HEK293 (cell line): ENCODE data around the gene CKS1B.

ENCODE experiments used
- CTCF ChIA-PET: fragments of 350-600 bp; formaldehyde crosslinking; extraction: SDS; loops from one replicate; lab custom pipeline; 2021; ENCODE audit warnings: antibody characterized with exemption; lab: Yijun Ruan, JAX
- POLR2A ChIA-PET: fragments of 300-600 bp; formaldehyde crosslinking; extraction: SDS; loops from one replicate; lab custom pipeline; 2020; ENCODE audit warnings: antibody characterized with exemption, inconsistent platforms; lab: Yijun Ruan, JAX
- H3K27ac ChIP-seq: fragments of 200-500 bp; sonication (Bioruptor generic); 2 replicates; pipeline ENCODE4 v1.5.1; 2014; ENCODE audit warnings: low read depth, low read length, control low read depth, inconsistent platforms; ENCODE audit errors: extremely low read depth
- H3K36me3 ChIP-seq, 2 experiments: fragments of 200-500 bp in 1 of 2; sonication (Bioruptor generic) in 1 of 2; 1 replicate in 1 of 2; 2 replicates in 1 of 2; pipeline ENCODE4 v1.5.1; 2014 to 2017; ENCODE audit warnings: inconsistent platforms in 2 of 2, low read length in 2 of 2; ENCODE audit not compliant: control insufficient read depth in 2 of 2, insufficient read depth in 1 of 2
- H3K4me1 ChIP-seq: fragments of 200-500 bp; sonication (Bioruptor generic); 2 replicates; pipeline ENCODE4 v1.5.1; 2014; ENCODE audit warnings: mild to moderate bottlenecking, low read length, inconsistent platforms; ENCODE audit not compliant: control insufficient read depth, insufficient read depth
- H3K4me3 ChIP-seq: 2 replicates; pipeline ENCODE4 v1.5.1; 2011; ENCODE audit warnings: low read depth, mild to moderate bottlenecking, control low read depth, low read length, moderate library complexity
- H3K9me3 ChIP-seq: fragments of 200-500 bp; sonication (Bioruptor generic); 2 replicates; pipeline ENCODE4 v1.5.1; 2014; ENCODE audit warnings: low read depth, low read length, inconsistent platforms; ENCODE audit not compliant: control insufficient read depth, insufficient read depth
- GLI4 ChIP-seq: fragments of 450-650 bp; formaldehyde crosslinking; IDR thresholded peaks from 2 replicates; pipeline ENCODE4 v1.5.1; 2016; ENCODE audit warnings: missing biosample characterization, missing genetic modification characterization
- GLIS2 ChIP-seq: fragments of 450-650 bp; formaldehyde crosslinking; IDR thresholded peaks from 2 replicates; pipeline ENCODE4 v1.5.1; 2016; ENCODE audit warnings: missing biosample characterization, missing genetic modification characterization
- HOXA7 ChIP-seq: sonication (generic); formaldehyde crosslinking; IDR thresholded peaks from 2 replicates; pipeline ENCODE4 v1.8.1; 2022; ENCODE audit warnings: missing genetic modification reagents, borderline replicate concordance
- PRDM1 ChIP-seq: fragments of 450-650 bp; formaldehyde crosslinking; IDR thresholded peaks from 2 replicates; pipeline ENCODE4; 2016; ENCODE audit warnings: missing biosample characterization, missing genetic modification characterization
- ZBTB17 ChIP-seq: fragments of 450-650 bp; formaldehyde crosslinking; IDR thresholded peaks from 2 replicates; pipeline ENCODE4 v1.5.1; 2016; ENCODE audit warnings: missing biosample characterization, missing genetic modification characterization
- ZNF26 ChIP-seq: fragments of 450-650 bp; formaldehyde crosslinking; IDR thresholded peaks from 2 replicates; pipeline ENCODE4 v1.5.1; 2016; ENCODE audit warnings: missing biosample characterization, missing genetic modification characterization
- ZNF37A ChIP-seq: fragments of 450-650 bp; IDR thresholded peaks from 2 replicates; pipeline ENCODE4 v1.5.1; 2018; ENCODE audit warnings: missing biosample characterization, missing genetic modification characterization
- ZNF423 ChIP-seq: fragments of 450-650 bp; formaldehyde crosslinking; IDR thresholded peaks from 2 replicates; pipeline ENCODE4 v1.5.1; 2016; ENCODE audit warnings: missing biosample characterization, missing genetic modification characterization
- ZNF558 ChIP-seq: fragments of 450-650 bp; formaldehyde crosslinking; IDR thresholded peaks from 2 replicates; pipeline ENCODE4 v1.5.1; 2016; ENCODE audit warnings: missing biosample characterization, missing genetic modification characterization
- ZNF747 ChIP-seq: fragments of 450-650 bp; formaldehyde crosslinking; IDR thresholded peaks from 2 replicates; pipeline ENCODE4 v1.5.1; 2016; ENCODE audit warnings: missing biosample characterization, missing genetic modification characterization
- ZNF792 ChIP-seq: fragments of 450-650 bp; formaldehyde crosslinking; IDR thresholded peaks from 2 replicates; pipeline ENCODE4 v1.5.1; 2016; ENCODE audit warnings: missing biosample characterization, missing genetic modification characterization
- ZSCAN30 ChIP-seq: fragments of 450-650 bp; IDR thresholded peaks from 2 replicates; pipeline ENCODE4 v1.5.1; 2018; ENCODE audit warnings: missing biosample characterization, mild to moderate bottlenecking, missing genetic modification characterization, moderate library complexity
- TF ChIP-seq, protein P1 (sequence below): fragments of 450-650 bp; formaldehyde crosslinking; IDR thresholded peaks from 2 replicates; pipeline ENCODE4 v1.5.1; 2016; ENCODE audit warnings: missing biosample characterization, missing genetic modification characterization
- TF ChIP-seq, protein P2 (sequence below): fragments of 450-650 bp; formaldehyde crosslinking; IDR thresholded peaks from 2 replicates; pipeline ENCODE4 v1.5.1; 2016; ENCODE audit warnings: missing biosample characterization, missing genetic modification characterization
- TF ChIP-seq, protein P3 (sequence below): fragments of 450-650 bp; formaldehyde crosslinking; IDR thresholded peaks from 2 replicates; pipeline ENCODE4 v1.5.1; 2016; ENCODE audit warnings: missing biosample characterization, missing genetic modification characterization
- TF ChIP-seq, protein P4 (sequence below): fragments of 450-650 bp; formaldehyde crosslinking; IDR thresholded peaks from 2 replicates; pipeline ENCODE4 v1.5.1; 2017; ENCODE audit warnings: missing biosample characterization, missing genetic modification characterization
- TF ChIP-seq, protein P5 (sequence below): fragments of 450-650 bp; formaldehyde crosslinking; IDR thresholded peaks from 2 replicates; pipeline ENCODE4 v1.5.1; 2016; ENCODE audit warnings: missing biosample characterization, missing genetic modification characterization

The CKS1B gene

GRCh38 chr1:154959426-154959780 lies 15.1 kb upstream of the CKS1B start:
- H3K9me3 ChIP-seq: no peaks in the 10 kb centered on the region
- ChIA-PET CTCF (interaction anchor here (0.7 kb wide), 1 partner anchor 55 kb away, joined by 3 read pairs; no protein-coding TSS in a partner anchor), POLR2A (no interaction called here)
- no peak overlapping the region for H3K27ac ChIP-seq
- H3K4me1 ChIP-seq: peaks cover 10% of the 10 kb centered on the region
- H3K4me3 ChIP-seq: no peak overlapping the region
- H3K36me3 ChIP-seq: peaks cover 3 to 38% of the 10 kb centered on the region in 2 experiments
- TF ChIP-seq GLIS2 (tag by site-specific recombination): 0 out of 2 replicates have a peak, but pooled peaks have one; percentile 39
- TF ChIP-seq ZNF37A: no peak
- TF ChIP-seq, protein P1, sequence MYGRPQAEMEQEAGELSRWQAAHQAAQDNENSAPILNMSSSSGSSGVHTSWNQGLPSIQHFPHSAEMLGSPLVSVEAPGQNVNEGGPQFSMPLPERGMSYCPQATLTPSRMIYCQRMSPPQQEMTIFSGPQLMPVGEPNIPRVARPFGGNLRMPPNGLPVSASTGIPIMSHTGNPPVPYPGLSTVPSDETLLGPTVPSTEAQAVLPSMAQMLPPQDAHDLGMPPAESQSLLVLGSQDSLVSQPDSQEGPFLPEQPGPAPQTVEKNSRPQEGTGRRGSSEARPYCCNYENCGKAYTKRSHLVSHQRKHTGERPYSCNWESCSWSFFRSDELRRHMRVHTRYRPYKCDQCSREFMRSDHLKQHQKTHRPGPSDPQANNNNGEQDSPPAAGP (tag by site-specific recombination): no peak

DNA sequence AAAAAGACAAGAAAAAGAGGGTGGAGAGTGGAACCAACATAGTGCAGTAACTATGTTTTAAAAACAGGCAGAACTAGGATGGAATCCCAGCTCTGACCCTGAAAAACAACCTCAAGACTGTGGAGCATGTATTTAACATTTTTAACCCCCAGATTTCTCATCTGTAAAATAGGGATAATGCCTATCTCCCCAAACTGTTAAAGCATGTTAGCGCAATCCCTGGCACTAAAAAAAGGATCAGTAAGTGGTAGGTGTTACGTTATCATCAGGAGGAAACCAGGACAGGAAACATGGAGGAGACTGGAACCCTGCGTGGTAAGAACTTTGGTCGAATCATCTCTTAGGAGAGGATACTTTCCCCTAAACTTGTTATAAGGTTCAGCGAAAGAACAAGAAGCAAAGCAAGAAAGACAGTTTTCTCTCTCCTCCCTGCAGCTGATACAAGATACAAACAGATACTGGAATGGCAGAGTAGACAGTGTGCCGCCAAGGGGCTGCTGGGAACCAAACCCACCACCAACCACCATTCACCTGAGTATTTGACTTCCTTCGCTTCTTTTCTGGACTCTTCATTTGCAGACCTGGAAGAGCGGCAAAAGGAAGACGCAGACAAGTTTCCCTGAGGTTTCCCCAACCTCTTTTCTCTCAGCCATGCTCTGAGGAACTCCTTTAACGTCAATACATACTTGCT lies 13.9 kb upstream of the CKS1B start:
- ChIA-PET POLR2A (interaction anchor here (0.7 to 2.9 kb wide), 10 partner anchors 9 to 492 kb away, joined by 3 to 69 read pairs (median 5); partner anchors contain the start of genes FLAD1, PMVK and SHC1), CTCF (interaction anchor here (0.6 to 2.5 kb wide), 10 partner anchors 9 to 57 kb away, joined by 3 to 16 read pairs (median 5); partner anchors contain the start of genes FLAD1, LENEP and PMVK)
- Histone ChIP-seq H3K9me3 (no peaks in the 10 kb centered on the region), H3K36me3 (peaks cover 3 to 49% of the 10 kb centered on the region in 2 experiments), H3K27ac (peak overlapping the region; percentile 94), H3K4me1 (peaks cover 10% of the 10 kb centered on the region), H3K4me3 (peak overlapping the region; percentile 90)
- TF ChIP-seq PRDM1 (tag by site-specific recombination) (peak; percentile 62), ZNF26 (tag by site-specific recombination) (no peak), ZNF423 (tag by site-specific recombination) (no peak), ZSCAN30 (tag by site-specific recombination) (no peak)
- TF ChIP-seq, protein P2, sequence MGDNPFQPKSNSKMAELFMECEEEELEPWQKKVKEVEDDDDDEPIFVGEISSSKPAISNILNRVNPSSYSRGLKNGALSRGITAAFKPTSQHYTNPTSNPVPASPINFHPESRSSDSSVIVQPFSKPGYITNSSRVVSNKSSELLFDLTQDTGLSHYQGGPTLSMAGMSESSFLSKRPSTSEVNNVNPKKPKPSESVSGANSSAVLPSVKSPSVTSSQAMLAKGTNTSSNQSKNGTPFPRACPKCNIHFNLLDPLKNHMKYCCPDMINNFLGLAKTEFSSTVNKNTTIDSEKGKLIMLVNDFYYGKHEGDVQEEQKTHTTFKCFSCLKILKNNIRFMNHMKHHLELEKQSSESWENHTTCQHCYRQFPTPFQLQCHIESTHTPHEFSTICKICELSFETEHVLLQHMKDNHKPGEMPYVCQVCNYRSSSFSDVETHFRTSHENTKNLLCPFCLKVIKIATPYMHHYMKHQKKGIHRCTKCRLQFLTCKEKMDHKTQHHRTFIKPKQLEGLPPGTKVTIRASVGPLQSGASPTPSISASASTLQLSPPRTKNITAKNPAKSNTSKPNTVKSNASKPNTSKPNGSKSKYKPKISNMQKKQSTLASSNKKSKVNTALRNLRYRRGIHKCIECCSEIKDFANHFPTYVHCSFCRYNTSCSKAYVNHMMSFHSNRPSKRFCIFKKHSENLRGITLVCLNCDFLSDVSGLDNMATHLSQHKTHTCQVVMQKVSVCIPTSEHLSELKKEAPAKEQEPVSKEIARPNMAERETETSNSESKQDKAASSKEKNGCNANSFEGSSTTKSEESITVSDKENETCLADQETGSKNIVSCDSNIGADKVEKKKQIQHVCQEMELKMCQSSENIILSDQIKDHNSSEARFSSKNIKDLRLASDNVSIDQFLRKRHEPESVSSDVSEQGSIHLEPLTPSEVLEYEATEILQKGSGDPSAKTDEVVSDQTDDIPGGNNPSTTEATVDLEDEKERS (tag by site-specific recombination): no peak

DNA sequence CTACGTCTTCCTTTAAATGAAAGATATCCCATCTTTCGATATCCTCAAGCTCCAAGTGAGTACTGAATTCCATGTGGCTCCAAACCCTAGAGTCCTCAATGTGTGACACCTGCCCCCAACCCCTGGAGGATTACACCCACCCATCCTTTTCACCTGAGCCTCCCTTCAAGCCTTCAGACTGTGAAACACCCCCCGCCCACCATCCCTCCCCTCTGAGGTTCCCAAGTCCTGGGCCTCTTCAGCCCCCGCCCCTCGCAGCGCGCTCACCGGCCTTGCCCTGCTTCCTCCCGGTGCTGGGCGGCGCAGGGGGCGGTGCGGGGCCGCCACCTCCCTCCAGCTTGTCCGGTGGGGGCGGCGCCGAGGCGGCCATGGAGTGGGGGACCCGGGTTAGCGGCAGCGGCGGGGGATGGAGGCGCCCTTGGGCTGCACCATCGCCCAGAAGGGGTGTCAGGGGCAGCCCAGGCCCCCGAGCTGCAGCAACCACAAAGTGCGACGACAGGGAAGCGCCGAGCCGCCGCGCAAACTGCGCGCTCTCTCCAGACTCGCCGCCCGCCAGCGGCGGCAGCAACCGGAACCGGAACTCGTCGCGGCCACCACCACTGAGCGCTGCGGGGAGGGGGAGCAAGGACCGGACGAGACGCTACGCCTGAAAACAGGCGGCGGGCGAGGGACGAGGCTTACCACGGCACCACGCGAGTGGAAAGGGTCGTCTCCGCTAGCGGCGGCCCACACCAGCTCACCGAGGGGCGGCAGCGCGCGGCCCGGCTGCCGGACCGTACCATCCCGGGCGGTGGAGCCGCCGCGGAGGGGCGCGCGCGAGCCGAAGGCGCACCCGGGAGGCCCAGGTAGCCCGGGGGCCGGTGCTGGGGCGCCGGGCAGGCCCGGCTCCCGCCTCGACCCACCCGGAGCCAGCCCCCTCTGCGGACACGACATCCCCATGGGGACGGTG lies 13.0 kb upstream of the CKS1B start, which contains the start of gene PYGO2:
PYGO2 (minus strand) TSS at position 576 of the 949 bp plus-strand sequence; CDS start at position 370, 206 bp downstream.
- H3K27ac ChIP-seq: peak within 1 kb of the TSS; percentile 94
- ChIA-PET POLR2A (interaction anchor here (0.6 to 2.9 kb wide), 12 partner anchors 10 to 123 kb away, joined by 3 to 69 read pairs (median 4); partner anchors contain the start of genes FLAD1, PMVK and SHC1), CTCF (interaction anchor here (0.6 to 2.5 kb wide), 19 partner anchors 8 to 1401 kb away, joined by 3 to 16 read pairs (median 3); partner anchors contain the start of genes FLAD1, LENEP and PMVK)
- H3K36me3 ChIP-seq: peaks cover 3 to 58% of the 10 kb centered on the region in 2 experiments
- no peaks in the 10 kb centered on the region for H3K9me3 ChIP-seq
- peak within 1 kb of the TSS; percentile 90 for H3K4me3 ChIP-seq
- peaks cover 9% of the 10 kb centered on the region for H3K4me1 ChIP-seq
- TF ChIP-seq, protein P3, sequence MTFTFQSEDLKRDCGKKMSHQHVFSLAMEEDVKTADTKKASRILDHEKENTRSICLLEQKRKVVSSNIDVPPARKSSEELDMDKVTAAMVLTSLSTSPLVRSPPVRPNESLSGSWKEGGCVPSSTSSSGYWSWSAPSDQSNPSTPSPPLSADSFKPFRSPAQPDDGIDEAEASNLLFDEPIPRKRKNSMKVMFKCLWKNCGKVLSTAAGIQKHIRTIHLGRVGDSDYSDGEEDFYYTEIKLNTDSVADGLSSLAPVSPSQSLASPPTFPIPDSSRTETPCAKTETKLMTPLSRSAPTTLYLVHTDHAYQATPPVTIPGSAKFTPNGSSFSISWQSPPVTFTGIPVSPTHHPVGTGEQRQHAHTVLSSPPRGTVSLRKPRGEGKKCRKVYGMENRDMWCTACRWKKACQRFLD: no peak
- TF ChIP-seq, protein P4, sequence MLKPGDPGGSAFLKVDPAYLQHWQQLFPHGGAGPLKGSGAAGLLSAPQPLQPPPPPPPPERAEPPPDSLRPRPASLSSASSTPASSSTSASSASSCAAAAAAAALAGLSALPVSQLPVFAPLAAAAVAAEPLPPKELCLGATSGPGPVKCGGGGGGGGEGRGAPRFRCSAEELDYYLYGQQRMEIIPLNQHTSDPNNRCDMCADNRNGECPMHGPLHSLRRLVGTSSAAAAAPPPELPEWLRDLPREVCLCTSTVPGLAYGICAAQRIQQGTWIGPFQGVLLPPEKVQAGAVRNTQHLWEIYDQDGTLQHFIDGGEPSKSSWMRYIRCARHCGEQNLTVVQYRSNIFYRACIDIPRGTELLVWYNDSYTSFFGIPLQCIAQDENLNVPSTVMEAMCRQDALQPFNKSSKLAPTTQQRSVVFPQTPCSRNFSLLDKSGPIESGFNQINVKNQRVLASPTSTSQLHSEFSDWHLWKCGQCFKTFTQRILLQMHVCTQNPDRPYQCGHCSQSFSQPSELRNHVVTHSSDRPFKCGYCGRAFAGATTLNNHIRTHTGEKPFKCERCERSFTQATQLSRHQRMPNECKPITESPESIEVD (tag by site-specific recombination): no peak
- TF ChIP-seq, protein P5, sequence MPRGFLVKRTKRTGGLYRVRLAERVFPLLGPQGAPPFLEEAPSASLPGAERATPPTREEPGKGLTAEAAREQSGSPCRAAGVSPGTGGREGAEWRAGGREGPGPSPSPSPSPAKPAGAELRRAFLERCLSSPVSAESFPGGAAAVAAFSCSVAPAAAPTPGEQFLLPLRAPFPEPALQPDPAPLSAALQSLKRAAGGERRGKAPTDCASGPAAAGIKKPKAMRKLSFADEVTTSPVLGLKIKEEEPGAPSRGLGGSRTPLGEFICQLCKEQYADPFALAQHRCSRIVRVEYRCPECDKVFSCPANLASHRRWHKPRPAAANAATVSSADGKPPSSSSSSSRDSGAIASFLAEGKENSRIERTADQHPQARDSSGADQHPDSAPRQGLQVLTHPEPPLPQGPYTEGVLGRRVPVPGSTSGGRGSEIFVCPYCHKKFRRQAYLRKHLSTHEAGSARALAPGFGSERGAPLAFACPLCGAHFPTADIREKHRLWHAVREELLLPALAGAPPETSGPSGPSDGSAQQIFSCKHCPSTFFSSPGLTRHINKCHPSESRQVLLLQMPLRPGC: peak; percentile 37; the same call in 1 of the 2 replicates
- peak; percentile 98 for TF ChIP-seq GLIS2 (tag by site-specific recombination)
- no peak for TF ChIP-seq ZNF747
- TF ChIP-seq ZNF558 (tag by site-specific recombination): no peak
- TF ChIP-seq ZBTB17 (tag by site-specific recombination): peak; percentile 16
- TF ChIP-seq GLI4: no peak
- TF ChIP-seq HOXA7 (CRISPR knock-in tag): no peak
- TF ChIP-seq ZNF792: no peak
